Fibroblast of skin of scalp (primary cell): ENCODE measurements around the gene CARD11.
"Not testable (repeated sequence)": the region's sequence is repeated elsewhere in the genome, so short reads cannot be mapped to it uniquely, and the experiment has no call there.

Source experiments
- DNase-seq: peaks from one replicate; pipeline ENCODE4 v3.0.0-alpha.2; 2013

The CARD11 gene

GRCh38 chr7:2924866-2925840, 118.5 kb downstream of the CARD11 start:
- DNase-seq, result no peak

GRCh38 chr7:2923886-2924574, 119.6 kb downstream of the CARD11 start:
- DNase-seq, result no peak

- DNase-seq, result no peak
Observed at GRCh38 chr7:2923291-2923781, 120.3 kb downstream of the CARD11 start.

GRCh38 chr7:2922866-2923265, 120.8 kb downstream of the CARD11 start:
- no peak for DNase-seq

- DNase-seq, result no peak
Observed at GRCh38 chr7:2922348-2922691, 121.3 kb downstream of the CARD11 start.

GRCh38 chr7:2921653-2922347, 121.9 kb downstream of the CARD11 start:
- no peak for DNase-seq

GRCh38 chr7:2920956-2921652, 122.6 kb downstream of the CARD11 start:
- DNase-seq, result no peak

GRCh38 chr7:2920480-2920879, 123.2 kb downstream of the CARD11 start:
- DNase-seq, result not testable (repeated sequence)

- no peak for DNase-seq
Observed at GRCh38 chr7:2920041-2920440, 123.6 kb downstream of the CARD11 start.

GRCh38 chr7:2919256-2919655, 124.4 kb downstream of the CARD11 start:
- DNase-seq, result no peak

GRCh38 chr7:2918406-2918805, 125.3 kb downstream of the CARD11 start:
- no peak for DNase-seq

GRCh38 chr7:2915023-2915422, 128.6 kb downstream of the CARD11 start:
- no peak for DNase-seq

- no peak for DNase-seq
Observed at GRCh38 chr7:2913760-2914387, 129.8 kb downstream of the CARD11 start.

- no peak for DNase-seq
Observed at GRCh38 chr7:2912684-2913439, 130.8 kb downstream of the CARD11 start.

- DNase-seq, result no peak
Observed at GRCh38 chr7:2911466-2911865, 132.2 kb downstream of the CARD11 start.

GRCh38 chr7:2909471-2910039, 134.1 kb downstream of the CARD11 start:
- no peak for DNase-seq

- DNase-seq, result no peak
Observed at GRCh38 chr7:2909043-2909442, 134.6 kb downstream of the CARD11 start.

GRCh38 chr7:2908103-2908683, 135.5 kb downstream of the CARD11 start:
- DNase-seq, result no peak

GRCh38 chr7:2906197-2906931, 137.3 kb downstream of the CARD11 start:
- DNase-seq, result no peak

GRCh38 chr7:2905500-2905899, 138.2 kb downstream of the CARD11 start:
- DNase-seq, result no peak
